GM18870 (cell line): Measurements from ENCODE around the gene CYP8B1.

Experiments used
- ATAC-seq: cut with Tn5 transposase; IDR thresholded peaks from one replicate; pipeline ENCODE4 v1.9.1; 2021; ENCODE audit warnings: moderate library complexity; ENCODE audit not compliant: unreplicated experiment

CYP8B1 gene

DNA sequence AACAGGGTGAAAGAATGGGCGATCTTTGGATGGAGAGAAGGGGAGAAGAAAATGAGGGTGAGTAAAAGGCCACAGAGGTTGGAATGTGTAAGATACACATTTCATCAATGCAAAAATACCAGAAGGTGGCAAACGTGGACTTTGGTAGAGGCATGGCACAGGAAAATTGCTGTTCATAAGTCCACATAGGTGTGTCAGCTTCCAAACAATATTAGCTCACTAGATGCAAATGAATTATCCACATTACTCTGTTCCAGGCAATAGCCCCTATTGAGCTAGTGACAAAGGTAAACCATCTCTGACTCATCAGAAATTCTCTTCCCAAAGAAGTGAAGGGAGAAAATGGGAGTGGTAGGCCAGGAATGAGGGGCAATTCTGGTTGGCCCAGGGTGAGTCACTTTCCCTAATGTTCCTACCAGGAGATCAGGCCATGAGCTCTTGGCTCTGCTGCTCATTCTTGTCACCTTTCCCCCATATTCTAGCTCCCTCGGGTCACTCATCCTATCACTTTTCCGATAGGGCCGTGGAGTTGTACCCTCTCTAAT lies 46.5 kb downstream of the CYP8B1 start:
- ATAC-seq, result no peak

DNA sequence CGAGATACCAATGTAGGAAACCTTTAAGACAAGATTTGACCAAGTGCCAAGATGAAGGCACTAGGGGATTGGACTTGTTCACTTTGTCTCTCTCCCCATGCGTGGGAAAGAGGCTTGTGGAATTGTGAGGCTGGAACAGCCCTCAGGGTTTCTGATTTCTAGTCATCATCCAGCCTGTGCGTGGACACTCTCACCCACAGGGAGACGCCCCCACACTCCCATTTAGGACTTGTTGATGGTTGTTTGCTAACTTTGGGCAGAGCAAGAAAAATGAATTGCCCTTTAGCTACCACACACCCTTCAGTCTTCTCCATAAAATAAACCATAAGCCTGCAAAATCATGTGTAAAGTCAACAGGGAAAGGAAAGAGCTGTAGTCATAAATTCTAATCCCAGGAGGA lies 48.0 kb downstream of the CYP8B1 start:
- ATAC-seq, result no peak

DNA sequence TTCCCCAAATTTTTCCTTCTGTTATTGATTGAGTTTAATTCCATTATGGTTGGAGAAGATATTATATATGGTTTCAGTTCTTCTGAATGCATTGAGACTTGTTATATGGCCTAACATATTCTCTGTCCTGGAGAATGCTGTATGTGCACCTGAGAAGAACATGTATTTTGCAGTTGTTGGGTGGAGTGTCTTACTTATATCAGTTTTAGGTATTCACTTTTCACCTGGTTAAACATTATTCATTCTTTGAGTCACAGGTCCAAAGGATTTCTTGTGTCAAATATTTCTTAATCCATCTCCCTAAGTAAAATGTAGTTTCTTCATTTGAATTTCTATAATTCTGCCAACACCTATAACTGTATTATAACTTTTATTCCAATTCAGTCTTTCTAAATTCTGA lies 48.7 kb downstream of the CYP8B1 start:
- ATAC-seq, result no peak

DNA sequence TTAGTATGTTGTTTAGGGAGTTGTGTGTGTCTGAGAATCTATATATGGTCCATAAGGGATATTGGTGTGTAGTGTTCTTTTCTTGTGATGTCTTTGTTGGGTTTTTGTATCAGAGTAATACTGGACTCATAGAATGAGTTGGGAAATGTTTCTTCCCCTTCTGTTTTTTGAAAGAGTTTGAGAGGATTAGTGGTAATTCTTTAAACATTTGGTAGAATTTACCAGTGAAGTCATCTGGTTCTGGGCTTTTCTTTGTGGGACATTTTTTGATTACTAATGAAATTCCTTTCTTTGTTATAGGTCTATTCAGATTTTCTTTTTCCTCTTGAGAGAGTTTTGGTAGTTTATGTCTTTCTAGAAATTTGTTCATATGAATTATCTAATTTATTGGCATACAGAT lies 49.5 kb downstream of the CYP8B1 start:
- no peak for ATAC-seq

DNA sequence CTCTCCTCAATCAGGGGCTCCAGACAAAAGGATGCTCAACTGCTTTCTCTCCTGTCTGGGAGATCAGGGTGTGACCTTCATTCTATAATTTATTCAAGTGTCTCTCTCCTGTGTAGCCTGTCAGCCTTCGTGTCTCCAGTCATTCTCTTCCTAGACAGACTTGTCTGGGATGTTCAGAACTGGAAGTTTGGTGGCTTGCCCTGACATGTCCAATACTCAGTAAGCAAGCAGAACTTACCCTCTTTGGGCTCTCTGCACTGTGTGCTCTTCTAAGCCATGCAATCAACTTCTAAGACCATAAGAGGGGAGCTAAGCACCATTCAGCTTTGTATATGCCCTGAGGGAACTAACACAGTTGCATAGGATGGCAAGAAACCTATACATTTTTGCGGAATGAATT lies 52.3 kb downstream of the CYP8B1 start:
- ATAC-seq, result no peak

DNA sequence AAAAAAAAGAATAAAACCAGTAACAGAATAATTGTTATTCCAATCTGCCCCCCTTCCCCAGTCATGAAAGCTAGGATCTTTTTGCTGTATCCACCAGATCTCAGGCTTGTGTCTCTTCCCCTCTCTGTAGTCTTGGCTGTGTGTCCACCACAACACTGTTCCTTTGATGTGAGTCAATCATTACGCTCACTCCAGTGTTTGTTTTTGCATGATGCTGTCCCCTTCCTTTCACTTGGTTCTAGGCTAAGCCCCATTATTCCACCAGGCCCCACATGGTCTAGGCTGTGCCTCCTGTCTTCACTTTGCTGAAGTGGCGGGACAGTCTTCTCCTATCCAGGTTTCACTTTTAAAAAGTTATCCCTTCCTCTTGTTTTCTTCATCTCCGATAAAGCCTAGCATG lies 52.9 kb downstream of the CYP8B1 start:
- no peak for ATAC-seq
